ENCODE data around the gene VEGFA.

VEGFA gene

GRCh38 chr6:43796168-43796567 lies 26.2 kb downstream of the VEGFA start:
- no peaks in the 10 kb centered on the region for H3K27me3 ChIP-seq
- peak overlapping the region; percentile 90 for H3K27ac ChIP-seq
- no peak for TF ChIP-seq CTCF (IDR thresholded peaks at IDR 0.05)
- H3K4me1 ChIP-seq (ENCODE audit: control insufficient read depth in 1 of 2, insufficient read depth in 1 of 2, low read depth in 1 of 2, low read length in 1 of 2) = peaks cover 79 to 81% of the 10 kb centered on the region in 2 experiments
- no peak overlapping the region for H3K4me3 ChIP-seq (ENCODE audit: low read depth in 1 of 2, low read length in 1 of 2)
- no peaks in the 10 kb centered on the region for H3K9me3 ChIP-seq
- H3K36me3 ChIP-seq = no peaks in the 10 kb centered on the region

- Histone ChIP-seq H3K9me3 (no peaks in the 10 kb centered on the region), H3K27ac (peak overlapping the region; percentile 90), H3K36me3 (no peaks in the 10 kb centered on the region), H3K27me3 (no peaks in the 10 kb centered on the region), H3K4me3 (ENCODE audit: low read depth in 1 of 2, low read length in 1 of 2) (no peak overlapping the region), H3K4me1 (ENCODE audit: control insufficient read depth in 1 of 2, insufficient read depth in 1 of 2, low read depth in 1 of 2, low read length in 1 of 2) (peaks cover 79 to 81% of the 10 kb centered on the region in 2 experiments)
- no peak for TF ChIP-seq CTCF (IDR thresholded peaks at IDR 0.05)
These were observed 27.2 kb downstream of the VEGFA start for GRCh38 chr6:43796903-43797890.

GRCh38 chr6:43797919-43798318 lies 27.9 kb downstream of the VEGFA start:
- peak overlapping the region; percentile 90 for H3K27ac ChIP-seq
- H3K27me3 ChIP-seq = no peaks in the 10 kb centered on the region
- H3K36me3 ChIP-seq = no peaks in the 10 kb centered on the region
- no peaks in the 10 kb centered on the region for H3K9me3 ChIP-seq
- no peak for TF ChIP-seq CTCF (IDR thresholded peaks at IDR 0.05)
- H3K4me1 ChIP-seq (ENCODE audit: control insufficient read depth in 1 of 2, insufficient read depth in 1 of 2, low read depth in 1 of 2, low read length in 1 of 2) = peaks cover 85 to 86% of the 10 kb centered on the region in 2 experiments
- no peak overlapping the region for H3K4me3 ChIP-seq (ENCODE audit: low read depth in 1 of 2, low read length in 1 of 2)

- H3K9me3 ChIP-seq = no peaks in the 10 kb centered on the region
- peak overlapping the region; percentile 15 to 42 for H3K4me3 ChIP-seq (ENCODE audit: low read depth in 1 of 2, low read length in 1 of 2)
- no peaks in the 10 kb centered on the region for H3K27me3 ChIP-seq
- peak overlapping the region; percentile 90 for H3K27ac ChIP-seq
- TF ChIP-seq CTCF (IDR thresholded peaks at IDR 0.05) = no peak
- peaks cover 94 to 95% of the 10 kb centered on the region in 2 experiments for H3K4me1 ChIP-seq (ENCODE audit: control insufficient read depth in 1 of 2, insufficient read depth in 1 of 2, low read depth in 1 of 2, low read length in 1 of 2)
- H3K36me3 ChIP-seq = no peaks in the 10 kb centered on the region
These were observed 28.9 kb downstream of the VEGFA start for GRCh38 chr6:43798688-43799444.

- Histone ChIP-seq H3K27me3 (no peaks in the 10 kb centered on the region), H3K4me1 (ENCODE audit: control insufficient read depth in 1 of 2, insufficient read depth in 1 of 2, low read depth in 1 of 2, low read length in 1 of 2) (peaks cover 100% of the 10 kb centered on the region in 2 experiments), H3K27ac (peak overlapping the region; percentile 90), H3K9me3 (no peaks in the 10 kb centered on the region), H3K36me3 (no peaks in the 10 kb centered on the region), H3K4me3 (ENCODE audit: low read depth in 1 of 2, low read length in 1 of 2) (peak overlapping the region; percentile 15 to 42)
- no peak for TF ChIP-seq CTCF (IDR thresholded peaks at IDR 0.05)
These were observed 29.7 kb downstream of the VEGFA start for GRCh38 chr6:43799551-43800297.
